Measurements from ENCODE around the gene RPAIN. TPM values are rescaled to one million over a fixed set of nuclear protein-coding genes. Genes with fewer than 3 reads are reported as not detected.

The RPAIN gene
- total RNA-seq, 1 experiment from 2014 or later, result 120 TPM

DNA sequence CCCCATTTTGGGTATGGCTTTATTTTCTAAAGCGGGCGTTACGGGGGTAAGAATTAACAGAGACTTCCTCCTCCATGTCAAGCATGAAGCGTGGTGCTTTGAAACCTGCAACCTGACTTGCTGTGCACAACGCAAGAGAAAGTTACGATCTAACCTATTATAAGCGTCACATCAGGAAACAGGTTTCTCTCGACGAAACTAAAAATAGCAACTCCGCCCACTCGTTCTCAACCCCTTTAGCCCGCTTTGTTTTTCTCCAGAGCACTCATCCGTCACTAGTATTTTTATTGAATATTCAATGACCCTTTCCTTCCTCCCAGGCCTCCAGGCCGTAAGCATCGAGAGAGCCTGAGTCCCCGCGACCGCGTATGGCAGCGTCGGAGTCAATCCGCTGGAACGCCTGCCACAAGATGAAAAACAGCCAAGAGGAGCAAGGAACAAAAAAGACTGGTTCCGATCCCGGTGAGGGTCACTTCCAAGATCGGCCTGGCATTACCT, 1.1 kb upstream of the RPAIN start:
- peak overlapping the region; percentile 88 for H3K4me3 ChIP-seq (ENCODE audit: low read depth, low read length, poor library complexity, severe bottlenecking)
- TSS peak; percentile 82 for BruUV-seq (replicated peaks)
- no peaks in the 10 kb centered on the region for H3K9me3 ChIP-seq (ENCODE audit: low read depth, low read length, poor library complexity, severe bottlenecking)
- H3K36me3 ChIP-seq (ENCODE audit: insufficient read depth, low read length, poor library complexity, severe bottlenecking), result peaks cover 58% of the 10 kb centered on the region
- intact Hi-C loops (cut with micrococcal nuclease; ENCODE audit: unreplicated experiment), result no loop called here
- TF ChIP-seq, protein P1, sequence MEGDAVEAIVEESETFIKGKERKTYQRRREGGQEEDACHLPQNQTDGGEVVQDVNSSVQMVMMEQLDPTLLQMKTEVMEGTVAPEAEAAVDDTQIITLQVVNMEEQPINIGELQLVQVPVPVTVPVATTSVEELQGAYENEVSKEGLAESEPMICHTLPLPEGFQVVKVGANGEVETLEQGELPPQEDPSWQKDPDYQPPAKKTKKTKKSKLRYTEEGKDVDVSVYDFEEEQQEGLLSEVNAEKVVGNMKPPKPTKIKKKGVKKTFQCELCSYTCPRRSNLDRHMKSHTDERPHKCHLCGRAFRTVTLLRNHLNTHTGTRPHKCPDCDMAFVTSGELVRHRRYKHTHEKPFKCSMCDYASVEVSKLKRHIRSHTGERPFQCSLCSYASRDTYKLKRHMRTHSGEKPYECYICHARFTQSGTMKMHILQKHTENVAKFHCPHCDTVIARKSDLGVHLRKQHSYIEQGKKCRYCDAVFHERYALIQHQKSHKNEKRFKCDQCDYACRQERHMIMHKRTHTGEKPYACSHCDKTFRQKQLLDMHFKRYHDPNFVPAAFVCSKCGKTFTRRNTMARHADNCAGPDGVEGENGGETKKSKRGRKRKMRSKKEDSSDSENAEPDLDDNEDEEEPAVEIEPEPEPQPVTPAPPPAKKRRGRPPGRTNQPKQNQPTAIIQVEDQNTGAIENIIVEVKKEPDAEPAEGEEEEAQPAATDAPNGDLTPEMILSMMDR (conservative IDR thresholded peaks at IDR 0.05; ENCODE audit: low read depth, low read length), result no peak
- TF ChIP-seq EZH2 (IDR thresholded peaks at IDR 0.05; ENCODE audit: borderline replicate concordance, low read depth, low read length, poor library complexity, severe bottlenecking), result no peak
- H3K27ac ChIP-seq (ENCODE audit: low read depth, low read length, poor library complexity, severe bottlenecking), result peak overlapping the region; percentile 90
- H3K27me3 ChIP-seq (replicated peaks; ENCODE audit: insufficient read depth, low read depth, low read length, poor library complexity), result no peaks in the 10 kb centered on the region
- peak; percentile 50 for DNase-seq (ENCODE audit: low spot score)
- H3K4me1 ChIP-seq (ENCODE audit: insufficient read depth, low read length, poor library complexity, severe bottlenecking), result peaks cover 11% of the 10 kb centered on the region
- CTCF ChIA-PET, result interaction anchor here (0.8 kb wide), 1 partner anchor 20 kb away, joined by 6 read pairs; the partner anchor contains the start of gene C1QBP
- POLR2A ChIA-PET (ENCODE audit: low non-redundant PET), result no interaction called here

- peaks cover 58% of the 10 kb centered on the region for H3K36me3 ChIP-seq (ENCODE audit: insufficient read depth, low read length, poor library complexity, severe bottlenecking)
- no TSS peak for BruUV-seq (replicated peaks)
- no peak for TF ChIP-seq EZH2 (IDR thresholded peaks at IDR 0.05; ENCODE audit: borderline replicate concordance, low read depth, low read length, poor library complexity, severe bottlenecking)
- TF ChIP-seq, protein P1 (conservative IDR thresholded peaks at IDR 0.05; ENCODE audit: low read depth, low read length), result no peak
- ChIA-PET POLR2A (ENCODE audit: low non-redundant PET) (no interaction called here), CTCF (interaction anchor here (0.8 kb wide), 1 partner anchor 20 kb away, joined by 6 read pairs; the partner anchor contains the start of gene C1QBP)
- H3K27me3 ChIP-seq (replicated peaks; ENCODE audit: insufficient read depth, low read depth, low read length, poor library complexity), result no peaks in the 10 kb centered on the region
- DNase-seq (ENCODE audit: low spot score), result peak; percentile 99
- H3K27ac ChIP-seq (ENCODE audit: low read depth, low read length, poor library complexity, severe bottlenecking), result peak within 1 kb of the TSS; percentile 90
- intact Hi-C loops (cut with micrococcal nuclease; ENCODE audit: unreplicated experiment), result no loop called here
- H3K4me1 ChIP-seq (ENCODE audit: insufficient read depth, low read length, poor library complexity, severe bottlenecking), result peaks cover 11% of the 10 kb centered on the region
- H3K9me3 ChIP-seq (ENCODE audit: low read depth, low read length, poor library complexity, severe bottlenecking), result no peaks in the 10 kb centered on the region
- H3K4me3 ChIP-seq (ENCODE audit: low read depth, low read length, poor library complexity, severe bottlenecking), result peak within 1 kb of the TSS; percentile 88
These were observed 525 bp upstream of the RPAIN start, which contains the start of gene NUP88 for GRCh38 chr17:5419356-5419958. NUP88 (minus strand) TSS chr17:5419662; CDS start chr17:5419650, 12 bp downstream.

DNA sequence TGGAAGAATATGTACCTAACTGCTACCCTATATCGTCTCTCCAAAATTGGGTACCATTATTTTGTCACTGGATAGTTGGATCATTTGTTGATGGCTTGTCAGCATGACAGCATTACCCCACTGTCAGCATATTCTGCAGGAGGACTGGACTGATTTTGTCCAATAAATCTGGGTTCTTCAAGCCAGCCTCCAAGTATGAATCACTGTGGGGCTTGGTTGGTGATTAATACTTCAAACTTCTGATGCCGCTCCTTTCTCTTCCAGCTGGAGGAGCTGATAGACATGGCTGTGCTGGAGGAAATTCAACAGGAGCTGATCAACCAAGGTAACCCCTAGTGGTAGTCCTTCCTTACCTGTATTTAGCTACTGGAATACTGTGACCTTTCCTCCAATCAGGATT, 2.5 kb downstream of the RPAIN start:
- H3K9me3 ChIP-seq (ENCODE audit: low read depth, low read length, poor library complexity, severe bottlenecking), result no peaks in the 10 kb centered on the region
- peaks cover 7% of the 10 kb centered on the region for H3K4me1 ChIP-seq (ENCODE audit: insufficient read depth, low read length, poor library complexity, severe bottlenecking)
- TF ChIP-seq, protein P1 (conservative IDR thresholded peaks at IDR 0.05; ENCODE audit: low read depth, low read length), result no peak
- TF ChIP-seq EZH2 (IDR thresholded peaks at IDR 0.05; ENCODE audit: borderline replicate concordance, low read depth, low read length, poor library complexity, severe bottlenecking), result no peak
- ChIA-PET CTCF (no interaction called here), POLR2A (ENCODE audit: low non-redundant PET) (no interaction called here)
- no peak overlapping the region for H3K4me3 ChIP-seq (ENCODE audit: low read depth, low read length, poor library complexity, severe bottlenecking)
- H3K27me3 ChIP-seq (replicated peaks; ENCODE audit: insufficient read depth, low read depth, low read length, poor library complexity), result no peaks in the 10 kb centered on the region
- H3K36me3 ChIP-seq (ENCODE audit: insufficient read depth, low read length, poor library complexity, severe bottlenecking), result peaks cover 62% of the 10 kb centered on the region
- BruUV-seq (replicated peaks), result no TSS peak
- no peak overlapping the region for H3K27ac ChIP-seq (ENCODE audit: low read depth, low read length, poor library complexity, severe bottlenecking)
- DNase-seq (ENCODE audit: low spot score), result no peak
- intact Hi-C loops (cut with micrococcal nuclease; ENCODE audit: unreplicated experiment), result no loop called here

Data from A673 (cell line).